Psoas muscle (tissue), 8 donors: ENCODE measurements around the gene FASTKD1. TPM values are rescaled to one million over a fixed set of nuclear protein-coding genes. Genes with fewer than 3 reads are reported as not detected.
"Not testable (repeated sequence)": the region's sequence is repeated elsewhere in the genome, so short reads cannot be mapped to it uniquely, and the experiment has no call there.

Source experiments
- ATAC-seq, 4 donors: fragments of 200-7000 bp; cut with Tn5 transposase; one replicate each; pipeline ENCODE4 v1.9.1; 2020; ENCODE audit warnings: moderate library complexity in 3 of 4, mild to moderate bottlenecking in 2 of 4
- DNase-seq, 2 donors: peaks; one replicate each; pipeline ENCODE4 v3.0.0-alpha.2; 2020
- H3K27ac ChIP-seq: fragments of 200-600 bp; one replicate; pipeline ENCODE4 v1.8.0; 2022
- H3K27me3 ChIP-seq, 3 donors: fragments of 200-600 bp in 1 of 3; one replicate each; pipeline versions ENCODE4 v1.6.1 to v1.8.0; 2013 to 2022; ENCODE audit warnings: low read length in 2 of 3, mild to moderate bottlenecking in 2 of 3, moderate library complexity in 1 of 3; ENCODE audit not compliant: insufficient read depth in 3 of 3
- H3K36me3 ChIP-seq, 2 donors: fragments of 200-600 bp in 1 of 2; one replicate each; pipeline versions ENCODE4 v1.6.1 to v1.8.0; 2013 to 2022; ENCODE audit warnings: low read depth in 1 of 2, mild to moderate bottlenecking in 1 of 2, moderate library complexity in 1 of 2; ENCODE audit not compliant: insufficient read depth in 1 of 2
- H3K4me1 ChIP-seq: fragments of 200-600 bp; one replicate; pipeline ENCODE4 v1.8.0; 2022
- H3K4me3 ChIP-seq: fragments of 200-600 bp; one replicate; pipeline ENCODE4 v1.8.0; 2022; ENCODE audit warnings: mild to moderate bottlenecking
- H3K9me3 ChIP-seq: fragments of 200-600 bp; one replicate; pipeline ENCODE4 v1.8.0; 2022
- CTCF ChIP-seq: fragments of 200-600 bp; IDR thresholded peaks from one replicate; pipeline ENCODE4 v1.8.0; 2022; ENCODE audit warnings: antibody characterized with exemption
- WGBS, 3 donors: extraction: QIAGEN DNeasy Blood & Tissue Kit; methylation state at CpG; one replicate each; pipeline versions ENCODE4 v1.1.6 to v1.1.7; 2013; 5-methylcytosine and 5-hydroxymethylcytosine counted together
- intact Hi-C, 2 donors: fragments of 100-400 bp; cut with DNase I; formaldehyde crosslinking; loops; one replicate each; pipeline versions ENCODE4 v1.11.0 to v1.14.2; 2022
- polyA plus RNA-seq, 3 donors: library from polyadenylated mRNA; stranded (reverse); fragments of 200-250 nt; gene quantifications; one replicate each; pipeline ENCODE4 v1.2.3, GENCODE V29; 2013
- total RNA-seq, 4 donors: library from RNA; stranded (reverse); fragmentation: NEBNext Ultra II Directional in 2 of 4; extraction: Animal tissue kit (Norgen Biotek cat#: 25700) in 2 of 4; gene quantifications; one replicate each; pipeline versions ENCODE4 v1.2.1 to v1.2.4, GENCODE V29; 2021 to 2023
- donor health status: healthy with polysubstance abuse.
- donor health status: DM: no; HTN: no; CAD: no; lungs with moderate emphysema.
- donor health status: Bipolar disorder and iron deficiency.
- donor health status: healthy.
- donor health status: DM: yes; HTN: yes; CAD: no.
- donor health status: DM: no; HTN: no; CAD: no.
- donor health status: DM: no; HTN: no; CAD: no.
- donor health status: DM: yes; HTN: yes; CAD: no.

FASTKD1 gene
- total and polyA plus RNA-seq, 7 donors = 12.9 to 53.1 (median 28.5) TPM

GRCh38 chr2:169571571-169571970 is 2.1 kb downstream of the FASTKD1 start:
- Histone ChIP-seq H3K27me3 (no peaks in the 10 kb centered on the region), H3K27ac (no peak overlapping the region), H3K4me1 (peaks cover 21% of the 10 kb centered on the region), H3K4me3 (no peak overlapping the region), H3K9me3 (no peaks in the 10 kb centered on the region), H3K36me3 (peaks cover 0 to 24% of the 10 kb centered on the region in 2 donors)
- ATAC-seq = no peak
- TF ChIP-seq CTCF = no peak
- DNase-seq = no peak
- WGBS, 3 donors = 89 to 92% (median 91%) methylated on average over 3 of the region's 3 CpGs
- intact Hi-C loops = no loop called here

GRCh38 chr2:169570752-169571151 is 2.9 kb downstream of the FASTKD1 start:
- H3K4me3 ChIP-seq, intact Hi-C loops, H3K9me3 ChIP-seq, H3K27me3 ChIP-seq, DNase-seq, ATAC-seq, H3K27ac ChIP-seq: not testable (repeated sequence)
- Histone ChIP-seq H3K36me3 (peaks cover 0 to 29% of the 10 kb centered on the region in 2 donors), H3K4me1 (peaks cover 21% of the 10 kb centered on the region)
- 88 to 94% (median 89%) methylated on average over 4 of the region's 4 CpGs for whole genome bisulfite sequencing, 3 donors

- Histone ChIP-seq H3K27me3 (no peaks in the 10 kb centered on the region), H3K9me3 (no peaks in the 10 kb centered on the region), H3K4me3 (no peak overlapping the region), H3K4me1 (peaks cover 21% of the 10 kb centered on the region), H3K27ac (no peak overlapping the region), H3K36me3 (peaks cover 0 to 29% of the 10 kb centered on the region in 2 donors)
- no peak for TF ChIP-seq CTCF
- DNase-seq (no peak), ATAC-seq (no peak)
- WGBS, 3 donors = 90 to 92% (median 91%) methylated on average over 2 of the region's 2 CpGs
- intact Hi-C loops = no loop called here
Measured at GRCh38 chr2:169569948-169570347, 3.7 kb downstream of the FASTKD1 start.

GRCh38 chr2:169565686-169566085 is 8.0 kb downstream of the FASTKD1 start:
- Histone ChIP-seq H3K9me3 (no peaks in the 10 kb centered on the region), H3K27me3 (no peaks in the 10 kb centered on the region), H3K4me1 (peaks cover 2% of the 10 kb centered on the region), H3K4me3 (no peak overlapping the region), H3K36me3 (peaks cover 0 to 42% of the 10 kb centered on the region in 2 donors), H3K27ac (no peak overlapping the region)
- ATAC-seq (no peak), DNase-seq (no peak)
- intact Hi-C loops = no loop called here
- TF ChIP-seq CTCF = no peak
- 47 to 100% (median 94%) methylated on average over 1 of the region's 1 CpG for WGBS, 3 donors

GRCh38 chr2:169562519-169562918 is 11.1 kb downstream of the FASTKD1 start:
- no peak overlapping the region for H3K27ac ChIP-seq
- H3K4me3 ChIP-seq = no peak overlapping the region
- DNase-seq = no peak
- H3K9me3 ChIP-seq = no peaks in the 10 kb centered on the region
- H3K4me1 ChIP-seq = no peaks in the 10 kb centered on the region
- no peak for TF ChIP-seq CTCF
- ATAC-seq = no peak
- H3K36me3 ChIP-seq = peaks cover 0 to 45% of the 10 kb centered on the region in 2 donors
- no peaks in the 10 kb centered on the region for H3K27me3 ChIP-seq
- intact Hi-C loops = loop anchor here in 1 of 2 donors (5.0 kb wide), 1 partner anchor 95 kb away; no protein-coding TSS in a partner anchor
- 76 to 92% (median 90%) methylated on average over 2 of the region's 2 CpGs for WGBS, 3 donors

GRCh38 chr2:169562084-169562483 is 11.6 kb downstream of the FASTKD1 start:
- H3K9me3 ChIP-seq, H3K27me3 ChIP-seq, DNase-seq, H3K4me3 ChIP-seq, ATAC-seq, H3K27ac ChIP-seq, H3K4me1 ChIP-seq: not testable (repeated sequence)
- intact Hi-C loops = loop anchor here in 1 of 2 donors (5.0 kb wide), 1 partner anchor 95 kb away; no protein-coding TSS in a partner anchor
- WGBS, 3 donors = 90 to 100% (median 99%) methylated on average over 5 of the region's 5 CpGs
- H3K36me3 ChIP-seq = peaks cover 0 to 42% of the 10 kb centered on the region in 2 donors
